ENCODE results near the gene TCEAL4. TPM values are rescaled to one million over a fixed set of nuclear protein-coding genes. Genes with fewer than 3 reads are reported as not detected.

Gene TCEAL4
- total RNA-seq, 1 donor from 2014 or later: 18.0 TPM

DNA sequence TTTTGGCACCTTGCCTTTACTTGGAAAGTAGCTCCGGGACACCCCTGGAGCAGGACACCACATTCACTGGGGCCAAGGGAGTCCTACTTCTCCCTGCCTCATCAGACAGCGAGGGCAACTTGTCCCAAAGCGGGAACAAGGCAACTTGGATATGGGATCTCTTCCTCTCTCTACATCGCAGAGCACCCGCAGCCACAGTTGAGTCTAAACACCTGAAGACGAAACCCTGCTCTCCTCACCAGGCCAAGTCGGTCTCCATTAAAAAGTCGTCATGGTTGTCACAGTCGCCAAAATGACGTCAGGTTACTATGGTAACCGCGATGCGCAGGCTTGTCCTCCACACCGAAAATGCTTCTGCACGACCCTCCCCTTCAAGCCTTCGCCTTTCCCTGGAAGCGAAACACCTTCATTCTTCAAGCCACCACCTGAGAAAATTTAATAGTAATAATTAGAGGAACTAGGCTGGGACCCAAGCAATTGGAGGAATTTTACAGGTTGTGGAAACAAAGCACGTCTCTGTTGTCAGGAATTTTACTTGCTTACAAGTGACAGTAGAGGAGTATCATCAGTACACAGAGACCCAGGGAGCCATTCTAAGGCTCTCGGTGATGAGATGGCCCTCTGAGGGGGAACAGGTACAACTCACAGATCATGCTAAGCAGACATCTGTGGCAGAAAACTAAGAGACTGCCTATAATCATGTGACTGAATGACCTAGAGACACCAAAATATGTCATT lies 30.5 kb upstream of the TCEAL4 start:
- peak overlapping the region; percentile 83 for H3K27ac Mint-ChIP-seq
- ATAC-seq (ENCODE audit: low read depth): peak; percentile 85
- POLR2A ChIA-PET: no interaction called here
- intact Hi-C loops (cut with micrococcal nuclease): loop anchor here (1.0 to 10.0 kb wide), 2 partner anchors 70 to 132 kb away; partner anchors contain the start of gene TCEAL1
- peaks cover 11% of the 10 kb centered on the region for H3K4me1 Mint-ChIP-seq
- DNase-seq: peak; percentile 32
- peaks cover 2% of the 10 kb centered on the region for H3K36me3 Mint-ChIP-seq (ENCODE audit: low read depth)
- H3K9me3 Mint-ChIP-seq: no peaks in the 10 kb centered on the region
- TF ChIP-seq, protein P1, sequence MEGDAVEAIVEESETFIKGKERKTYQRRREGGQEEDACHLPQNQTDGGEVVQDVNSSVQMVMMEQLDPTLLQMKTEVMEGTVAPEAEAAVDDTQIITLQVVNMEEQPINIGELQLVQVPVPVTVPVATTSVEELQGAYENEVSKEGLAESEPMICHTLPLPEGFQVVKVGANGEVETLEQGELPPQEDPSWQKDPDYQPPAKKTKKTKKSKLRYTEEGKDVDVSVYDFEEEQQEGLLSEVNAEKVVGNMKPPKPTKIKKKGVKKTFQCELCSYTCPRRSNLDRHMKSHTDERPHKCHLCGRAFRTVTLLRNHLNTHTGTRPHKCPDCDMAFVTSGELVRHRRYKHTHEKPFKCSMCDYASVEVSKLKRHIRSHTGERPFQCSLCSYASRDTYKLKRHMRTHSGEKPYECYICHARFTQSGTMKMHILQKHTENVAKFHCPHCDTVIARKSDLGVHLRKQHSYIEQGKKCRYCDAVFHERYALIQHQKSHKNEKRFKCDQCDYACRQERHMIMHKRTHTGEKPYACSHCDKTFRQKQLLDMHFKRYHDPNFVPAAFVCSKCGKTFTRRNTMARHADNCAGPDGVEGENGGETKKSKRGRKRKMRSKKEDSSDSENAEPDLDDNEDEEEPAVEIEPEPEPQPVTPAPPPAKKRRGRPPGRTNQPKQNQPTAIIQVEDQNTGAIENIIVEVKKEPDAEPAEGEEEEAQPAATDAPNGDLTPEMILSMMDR (IDR thresholded peaks at IDR 0.05): no peak
- CTCF ChIA-PET: no interaction called here
- peak overlapping the region; percentile 91 for H3K4me3 Mint-ChIP-seq
- H3K27me3 Mint-ChIP-seq: no peaks in the 10 kb centered on the region

DNA sequence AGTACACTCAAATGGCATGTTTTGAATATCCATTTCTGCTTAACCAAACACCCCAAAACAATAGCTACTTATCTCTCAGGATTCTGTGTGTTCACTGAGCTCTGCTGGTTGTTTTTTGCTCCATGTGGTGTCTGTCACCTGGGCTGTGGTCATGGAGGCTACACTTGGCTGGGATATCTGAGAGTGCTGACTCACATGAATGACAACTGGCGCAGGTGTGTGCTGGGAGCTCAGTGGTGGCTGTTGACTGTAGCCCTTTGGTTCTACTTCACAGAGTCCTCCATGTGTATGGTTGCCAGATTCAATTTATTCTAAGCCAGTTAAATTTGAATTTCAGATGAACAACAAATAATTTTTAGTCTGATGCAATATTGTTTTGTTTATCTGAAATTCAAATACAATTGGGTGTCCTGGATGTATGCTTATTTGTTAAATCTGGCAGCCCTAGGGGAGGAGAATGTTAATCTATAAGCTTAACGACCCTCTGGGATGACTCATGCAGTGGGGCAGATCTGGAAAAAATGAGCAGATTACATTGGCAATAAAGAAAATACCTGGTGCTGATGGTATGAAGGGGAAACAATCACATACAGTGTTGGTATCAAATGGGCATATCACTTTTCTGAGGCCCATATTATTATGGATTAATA lies 28.2 kb upstream of the TCEAL4 start:
- Mint-ChIP-seq H3K36me3 (ENCODE audit: low read depth) (peaks cover 2% of the 10 kb centered on the region), H3K27ac (no peak overlapping the region), H3K27me3 (no peaks in the 10 kb centered on the region), H3K4me3 (no peak overlapping the region), H3K9me3 (no peaks in the 10 kb centered on the region), H3K4me1 (peaks cover 11% of the 10 kb centered on the region)
- ChIA-PET CTCF (no interaction called here), POLR2A (no interaction called here)
- intact Hi-C loops (cut with micrococcal nuclease): loop anchor here (10.0 kb wide), 1 partner anchor 68 kb away; the partner anchor contains the start of gene TCEAL1
- ATAC-seq (ENCODE audit: low read depth) (no peak), DNase-seq (no peak)
- TF ChIP-seq, protein P1 (IDR thresholded peaks at IDR 0.05): no peak

DNA sequence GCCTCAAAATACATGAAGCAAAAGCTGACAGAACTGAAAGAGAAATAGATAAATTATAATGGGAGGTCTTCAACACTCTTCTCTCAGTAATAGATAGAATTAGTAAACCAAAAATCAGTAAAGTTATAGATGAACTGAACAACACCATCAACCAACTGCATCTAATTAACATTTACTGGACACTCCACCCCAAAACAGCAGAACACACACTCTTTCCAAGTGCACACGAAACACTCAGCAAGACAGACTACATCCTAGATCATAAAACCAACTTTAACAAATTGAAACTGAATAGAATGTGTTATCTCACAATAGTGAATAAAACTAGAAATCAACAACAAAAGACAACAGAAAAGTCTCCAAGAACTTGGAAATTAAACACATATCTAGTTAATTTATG lies 25.1 kb upstream of the TCEAL4 start:
- intact Hi-C loops (cut with micrococcal nuclease): no loop called here
- Mint-ChIP-seq H3K4me1 (no peaks in the 10 kb centered on the region), H3K27me3 (no peaks in the 10 kb centered on the region), H3K27ac (no peak overlapping the region), H3K36me3 (ENCODE audit: low read depth) (no peaks in the 10 kb centered on the region), H3K4me3 (no peak overlapping the region), H3K9me3 (no peaks in the 10 kb centered on the region)
- DNase-seq (no peak), ATAC-seq (ENCODE audit: low read depth) (no peak)
- TF ChIP-seq, protein P1 (IDR thresholded peaks at IDR 0.05): no peak
- ChIA-PET CTCF (no interaction called here), POLR2A (no interaction called here)

DNA sequence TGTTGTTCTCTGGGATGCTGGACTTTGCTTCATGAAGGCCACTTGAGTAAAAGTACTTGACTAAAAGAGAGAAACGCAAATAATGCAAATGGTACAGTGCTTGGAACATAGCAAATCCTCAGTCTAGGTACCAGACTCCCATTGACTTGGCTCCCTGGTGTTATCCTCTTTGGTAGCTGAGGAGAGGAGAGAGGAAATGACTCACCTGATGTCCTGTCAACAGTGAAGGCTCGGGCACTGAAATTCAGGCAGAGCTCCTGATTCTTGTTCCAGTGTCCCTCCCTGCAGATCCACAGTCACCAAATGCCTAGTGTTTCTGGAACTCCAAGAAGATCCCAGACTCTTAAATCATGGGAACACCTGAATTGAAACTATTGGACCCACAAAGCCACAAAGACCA lies 22.5 kb upstream of the TCEAL4 start:
- H3K4me1 Mint-ChIP-seq: no peaks in the 10 kb centered on the region
- ChIA-PET POLR2A (no interaction called here), CTCF (no interaction called here)
- H3K9me3 Mint-ChIP-seq: no peaks in the 10 kb centered on the region
- no peak for ATAC-seq (ENCODE audit: low read depth)
- intact Hi-C loops (cut with micrococcal nuclease): no loop called here
- TF ChIP-seq, protein P1 (IDR thresholded peaks at IDR 0.05): no peak
- DNase-seq: no peak
- H3K27me3 Mint-ChIP-seq: no peaks in the 10 kb centered on the region
- H3K27ac Mint-ChIP-seq: no peak overlapping the region
- no peak overlapping the region for H3K4me3 Mint-ChIP-seq
- H3K36me3 Mint-ChIP-seq (ENCODE audit: low read depth): no peaks in the 10 kb centered on the region

DNA sequence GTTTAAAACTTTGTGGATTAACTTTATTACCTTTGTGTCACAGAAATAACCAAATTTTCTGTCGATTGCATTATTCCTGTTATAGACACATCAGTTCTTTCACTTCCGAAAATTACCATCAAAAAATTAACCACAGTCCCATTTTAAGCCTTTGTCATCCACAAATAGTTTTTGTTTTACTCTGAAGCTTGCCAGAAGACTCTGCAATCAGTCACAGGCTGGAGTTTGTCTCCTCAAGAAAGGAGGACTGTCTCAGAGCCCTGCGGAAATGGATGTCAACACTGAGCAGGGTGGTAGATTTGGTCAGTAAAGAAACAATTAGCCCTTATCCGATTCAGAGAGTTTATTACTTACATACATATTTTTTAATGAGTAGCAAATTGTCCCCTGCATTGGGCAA lies 20.1 kb upstream of the TCEAL4 start:
- DNase-seq (no peak), ATAC-seq (ENCODE audit: low read depth) (no peak)
- H3K9me3 Mint-ChIP-seq: no peaks in the 10 kb centered on the region
- no peaks in the 10 kb centered on the region for H3K4me1 Mint-ChIP-seq
- intact Hi-C loops (cut with micrococcal nuclease): no loop called here
- TF ChIP-seq, protein P1 (IDR thresholded peaks at IDR 0.05): no peak
- ChIA-PET POLR2A (no interaction called here), CTCF (no interaction called here)
- no peaks in the 10 kb centered on the region for H3K36me3 Mint-ChIP-seq (ENCODE audit: low read depth)
- no peak overlapping the region for H3K27ac Mint-ChIP-seq
- no peak overlapping the region for H3K4me3 Mint-ChIP-seq
- H3K27me3 Mint-ChIP-seq: no peaks in the 10 kb centered on the region
